Measurements from ENCODE around the gene NECTIN3. TPM values are rescaled to one million over a fixed set of nuclear protein-coding genes. Genes with fewer than 3 reads are reported as not detected.

NECTIN3 gene
- total RNA-seq, 1 donor, result 53.9 TPM

- TF ChIP-seq, protein P1, sequence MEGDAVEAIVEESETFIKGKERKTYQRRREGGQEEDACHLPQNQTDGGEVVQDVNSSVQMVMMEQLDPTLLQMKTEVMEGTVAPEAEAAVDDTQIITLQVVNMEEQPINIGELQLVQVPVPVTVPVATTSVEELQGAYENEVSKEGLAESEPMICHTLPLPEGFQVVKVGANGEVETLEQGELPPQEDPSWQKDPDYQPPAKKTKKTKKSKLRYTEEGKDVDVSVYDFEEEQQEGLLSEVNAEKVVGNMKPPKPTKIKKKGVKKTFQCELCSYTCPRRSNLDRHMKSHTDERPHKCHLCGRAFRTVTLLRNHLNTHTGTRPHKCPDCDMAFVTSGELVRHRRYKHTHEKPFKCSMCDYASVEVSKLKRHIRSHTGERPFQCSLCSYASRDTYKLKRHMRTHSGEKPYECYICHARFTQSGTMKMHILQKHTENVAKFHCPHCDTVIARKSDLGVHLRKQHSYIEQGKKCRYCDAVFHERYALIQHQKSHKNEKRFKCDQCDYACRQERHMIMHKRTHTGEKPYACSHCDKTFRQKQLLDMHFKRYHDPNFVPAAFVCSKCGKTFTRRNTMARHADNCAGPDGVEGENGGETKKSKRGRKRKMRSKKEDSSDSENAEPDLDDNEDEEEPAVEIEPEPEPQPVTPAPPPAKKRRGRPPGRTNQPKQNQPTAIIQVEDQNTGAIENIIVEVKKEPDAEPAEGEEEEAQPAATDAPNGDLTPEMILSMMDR (IDR thresholded peaks at IDR 0.05; ENCODE audit: insufficient read depth, low read length), result no peak
- no peak overlapping the region for H3K4me3 ChIP-seq (ENCODE audit: low read depth, low read length)
- peak; percentile 11 for DNase-seq (ENCODE audit: low read depth)
These were observed 139.4 kb downstream of the NECTIN3 start for GRCh38 chr3:111210866-111211564.

GRCh38 chr3:111212511-111212910 lies 140.9 kb downstream of the NECTIN3 start:
- no peak for DNase-seq (ENCODE audit: low read depth)
- H3K4me3 ChIP-seq (ENCODE audit: low read depth, low read length), result no peak overlapping the region
- TF ChIP-seq, protein P1 (IDR thresholded peaks at IDR 0.05; ENCODE audit: insufficient read depth, low read length), result no peak

DNA sequence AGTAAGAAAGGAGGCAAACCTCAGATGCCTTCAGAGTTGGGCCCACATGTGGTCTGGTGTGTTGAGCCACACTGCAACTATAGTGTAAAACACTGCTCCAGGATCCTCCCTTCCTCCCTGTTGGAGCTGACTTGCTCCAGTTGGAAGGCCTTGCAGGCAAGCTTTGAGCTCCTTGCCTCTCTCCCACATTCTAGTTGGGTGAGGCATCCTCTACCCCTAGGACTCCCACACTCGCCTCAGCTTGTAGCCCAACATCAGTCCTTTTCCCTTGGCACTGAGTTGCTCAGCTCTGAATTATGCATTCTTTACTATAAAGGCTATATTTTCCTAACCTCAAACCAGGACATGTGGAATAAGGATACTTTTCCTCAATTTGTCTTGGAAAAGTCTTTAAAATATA lies 143.9 kb downstream of the NECTIN3 start:
- no peak for DNase-seq (ENCODE audit: low read depth)
- TF ChIP-seq, protein P1 (IDR thresholded peaks at IDR 0.05; ENCODE audit: insufficient read depth, low read length), result no peak
- H3K4me3 ChIP-seq (ENCODE audit: low read depth, low read length), result no peak overlapping the region

- TF ChIP-seq, protein P1 (IDR thresholded peaks at IDR 0.05; ENCODE audit: insufficient read depth, low read length), result no peak
- no peak for DNase-seq (ENCODE audit: low read depth)
- no peak overlapping the region for H3K4me3 ChIP-seq (ENCODE audit: low read depth, low read length)
These were observed 147.0 kb downstream of the NECTIN3 start for GRCh38 chr3:111218615-111219014.

DNA sequence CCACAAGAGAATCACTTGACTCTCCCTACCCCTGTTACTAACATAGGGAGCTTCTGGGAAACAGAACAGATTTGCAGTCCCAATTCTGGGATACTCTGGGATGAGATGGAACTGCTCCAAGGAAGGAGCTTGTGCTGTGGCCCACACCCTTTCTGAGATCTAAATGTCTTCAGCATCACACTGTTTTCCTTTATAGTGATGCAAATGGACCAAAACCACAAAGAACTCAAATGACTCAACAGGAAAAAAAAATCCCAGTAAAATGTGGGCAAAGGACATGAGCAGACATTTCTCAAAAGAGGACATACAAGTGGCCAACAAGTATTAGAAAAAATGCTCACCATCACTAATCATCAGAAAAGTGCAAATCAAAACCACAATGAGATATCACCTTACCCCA lies 155.6 kb downstream of the NECTIN3 start:
- TF ChIP-seq, protein P1 (IDR thresholded peaks at IDR 0.05; ENCODE audit: insufficient read depth, low read length), result no peak
- H3K4me3 ChIP-seq (ENCODE audit: low read depth, low read length), result no peak overlapping the region
- DNase-seq (ENCODE audit: low read depth), result peak; percentile 52

GRCh38 chr3:111229301-111229700 lies 157.7 kb downstream of the NECTIN3 start:
- DNase-seq (ENCODE audit: low read depth), result no peak
- no peak overlapping the region for H3K4me3 ChIP-seq (ENCODE audit: low read depth, low read length)
- TF ChIP-seq, protein P1 (IDR thresholded peaks at IDR 0.05; ENCODE audit: insufficient read depth, low read length), result no peak

Measured in fibroblast of the aortic adventitia (primary cell).